HepG2 (cell line): ENCODE measurements around the gene BBS1. TPM values are rescaled to one million over a fixed set of nuclear protein-coding genes. Genes with fewer than 3 reads are reported as not detected.
A peak's percentile ranks its signal among the peaks of the same experiment; 100 is the strongest.

Source experiments
- ARID5B ChIP-seq: IDR thresholded peaks from 2 replicates; pipeline ENCODE4 v1.4.0; 2020; ENCODE audit warnings: mild to moderate bottlenecking, missing genetic modification reagents
- CBX5 ChIP-seq: sonication (generic); formaldehyde crosslinking; IDR thresholded peaks from 2 replicates; pipeline ENCODE4 v1.4.0; 2020; ENCODE audit warnings: missing genetic modification reagents, borderline replicate concordance
- DR1 ChIP-seq: sonication (generic); formaldehyde crosslinking; IDR thresholded peaks from 2 replicates; pipeline ENCODE4 v1.8.0; 2021; ENCODE audit warnings: mild to moderate bottlenecking, missing genetic modification reagents, inconsistent platforms
- ERF ChIP-seq: IDR thresholded peaks from 2 replicates; pipeline ENCODE4 v1.6.1; 2018; ENCODE audit warnings: missing biosample characterization, missing genetic modification reagents
- GATA4 ChIP-seq: sonication (generic); IDR thresholded peaks from 2 replicates; pipeline ENCODE4 v1.6.1; 2016; ENCODE audit warnings: antibody characterized with exemption, low read depth, borderline replicate concordance
- HMG20A ChIP-seq: IDR thresholded peaks from 2 replicates; pipeline ENCODE4 v1.6.1; 2016; ENCODE audit warnings: borderline replicate concordance
- NFKBIZ ChIP-seq: IDR thresholded peaks from 2 replicates; pipeline ENCODE4 v1.6.1; 2018; ENCODE audit warnings: missing genetic modification reagents, missing compliant biosample characterization
- POLR2AphosphoS5 ChIP-seq: IDR thresholded peaks from 2 replicates; pipeline ENCODE4 v1.6.1; 2012; ENCODE audit warnings: low read depth, low read length
- RERE ChIP-seq: IDR thresholded peaks from 2 replicates; pipeline ENCODE4 v1.6.1; 2016; ENCODE audit warnings: low read depth, missing genetic modification reagents, missing compliant biosample characterization
- SIN3B ChIP-seq: fragments of 150-350 bp; IDR thresholded peaks from 2 replicates; pipeline ENCODE4 v1.6.1; 2014; ENCODE audit warnings: low read length
- SOX5 ChIP-seq: IDR thresholded peaks from 2 replicates; pipeline ENCODE4 v1.6.1; 2016; ENCODE audit warnings: borderline replicate concordance
- SP140L ChIP-seq: sonication (generic); formaldehyde crosslinking; IDR thresholded peaks from 2 replicates; pipeline ENCODE4 v1.4.0; 2020; ENCODE audit warnings: missing genetic modification reagents, borderline replicate concordance
- SPEN ChIP-seq: sonication (generic); formaldehyde crosslinking; IDR thresholded peaks from 2 replicates; pipeline ENCODE4 v1.5.1; 2020; ENCODE audit warnings: low read depth, mild to moderate bottlenecking, missing genetic modification reagents
- TAF1 ChIP-seq: sonication (generic); formaldehyde crosslinking; IDR thresholded peaks from 2 replicates; pipeline ENCODE4 v1.4.0; 2020; ENCODE audit warnings: missing genetic modification reagents
- ZBTB37 ChIP-seq: sonication (generic); formaldehyde crosslinking; IDR thresholded peaks from 2 replicates; pipeline ENCODE4 v1.4.0; 2020; ENCODE audit warnings: mild to moderate bottlenecking, missing genetic modification reagents
- ZKSCAN1 ChIP-seq: fragments of 150-350 bp; IDR thresholded peaks from 2 replicates; pipeline ENCODE4 v1.6.1; 2014; ENCODE audit warnings: low read length
- ZNF335 ChIP-seq: sonication (generic); formaldehyde crosslinking; IDR thresholded peaks from 2 replicates; pipeline ENCODE4 v1.4.0; 2020; ENCODE audit warnings: missing genetic modification reagents
- ZNF367 ChIP-seq: sonication (generic); formaldehyde crosslinking; IDR thresholded peaks from 2 replicates; pipeline ENCODE4 v1.4.0; 2020; ENCODE audit warnings: missing genetic modification reagents, borderline replicate concordance
- ZNF441 ChIP-seq: sonication (generic); formaldehyde crosslinking; IDR thresholded peaks from 2 replicates; pipeline ENCODE4 v1.7.0; 2021; ENCODE audit warnings: missing genetic modification reagents, borderline replicate concordance
- ZNF577 ChIP-seq: sonication (generic); formaldehyde crosslinking; IDR thresholded peaks from 2 replicates; pipeline ENCODE4 v1.4.0; 2020; ENCODE audit warnings: mild to moderate bottlenecking, low read depth, missing genetic modification reagents, borderline replicate concordance
- ZNF773 ChIP-seq: sonication (generic); formaldehyde crosslinking; IDR thresholded peaks from 2 replicates; pipeline ENCODE4 v1.4.0; 2020; ENCODE audit warnings: missing genetic modification reagents, borderline replicate concordance
- polyA plus RNA-seq, 8 experiments: library from polyadenylated mRNA; depleted of rRNA in 3 of 8; stranded (reverse) in 7 of 8; unstranded in 1 of 8; fragments of >200 nt; fragmentation: Illumina TruSeq in 4 of 8; extraction: Trizol in 4 of 8; gene quantifications; 2 replicates each; pipeline versions ENCODE4 v1.2.1 to v1.2.3, GENCODE V29; 2011 to 2016; ENCODE audit warnings: low read depth in 4 of 8, missing spikeins in 1 of 8, mixed read lengths in 1 of 8; ENCODE audit not compliant: insufficient read depth in 1 of 8
- total RNA-seq, 5 experiments: library from RNA; depleted of rRNA; stranded (reverse); fragments of >200 nt; fragmentation: Illumina TruSeq; extraction: Trizol; gene quantifications; 2 replicates each; pipeline ENCODE4 v1.2.3, GENCODE V29; 2016; ENCODE audit warnings: low read depth in 1 of 5

The BBS1 gene
- total and polyA plus RNA-seq, 2 of the 13 experiments (the other 11 are each of a cell fraction or from before 2014, with no cell fraction given) = 11.7 to 14.1 TPM

GRCh38 chr11:66545701-66546367, 35.4 kb downstream of the BBS1 start, which contains the start of gene ZDHHC24 (continued):
- TF ChIP-seq GATA4 (no peak), CBX5 (no peak), ERF (peak; percentile 72; the same call in 1 of the 2 replicates), DR1 (peak; percentile 76; the same call in 1 of the 2 replicates), ZNF367 (CRISPR knock-in tag) (no peak), ZNF335 (no peak), ZNF773 (CRISPR knock-in tag) (0 out of 2 replicates have a peak, but pooled peaks have one; percentile 38), ZNF577 (CRISPR knock-in tag) (no peak), SIN3B (no peak), ZKSCAN1 (no peak), NFKBIZ (CRISPR knock-in tag) (no peak), RERE (CRISPR knock-in tag) (no peak), TAF1 (peak; percentile 59), ZBTB37 (CRISPR knock-in tag) (no peak), ZNF441 (0 out of 2 replicates have a peak, but pooled peaks have one; percentile 26), SP140L (no peak), POLR2AphosphoS5 (peak; percentile 60; the same call in 1 of the 2 replicates), HMG20A (CRISPR knock-in tag) (no peak), ARID5B (CRISPR knock-in tag) (peak; percentile 44; the same call in 1 of the 2 replicates), SPEN (peak; percentile 80; the same call in 1 of the 2 replicates), SOX5 (CRISPR knock-in tag) (no peak; the same call in 1 of the 2 replicates)
